Measurements from ENCODE around the gene CACNA1C.

Gene CACNA1C

GRCh38 chr12:2035431-2036055 lies 17.2 kb upstream of the CACNA1C start:
- no peak for DNase-seq

DNA sequence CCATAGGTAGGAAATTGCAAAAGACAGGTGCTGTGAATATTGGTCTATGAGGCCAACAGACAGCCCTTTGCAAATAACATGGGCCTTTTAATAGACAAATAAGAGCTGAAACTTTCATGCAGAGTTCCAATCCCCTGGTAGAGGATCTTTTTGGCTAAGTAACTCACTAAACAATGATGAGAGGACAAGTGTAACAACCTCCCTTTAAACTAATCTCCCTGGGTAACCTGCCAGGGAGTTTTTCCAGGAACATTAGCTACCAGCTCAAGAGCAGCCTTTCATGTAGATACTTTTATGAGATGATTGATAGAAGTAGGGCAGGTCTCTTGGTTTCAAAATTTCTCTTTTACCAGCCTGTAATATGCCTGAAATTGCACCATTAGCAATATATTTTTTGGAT lies 13.8 kb upstream of the CACNA1C start:
- no peak for DNase-seq

GRCh38 chr12:2043054-2043453 lies 9.7 kb upstream of the CACNA1C start:
- no peak for DNase-seq

GRCh38 chr12:2044165-2044564 lies 8.6 kb upstream of the CACNA1C start:
- no peak for DNase-seq

DNA sequence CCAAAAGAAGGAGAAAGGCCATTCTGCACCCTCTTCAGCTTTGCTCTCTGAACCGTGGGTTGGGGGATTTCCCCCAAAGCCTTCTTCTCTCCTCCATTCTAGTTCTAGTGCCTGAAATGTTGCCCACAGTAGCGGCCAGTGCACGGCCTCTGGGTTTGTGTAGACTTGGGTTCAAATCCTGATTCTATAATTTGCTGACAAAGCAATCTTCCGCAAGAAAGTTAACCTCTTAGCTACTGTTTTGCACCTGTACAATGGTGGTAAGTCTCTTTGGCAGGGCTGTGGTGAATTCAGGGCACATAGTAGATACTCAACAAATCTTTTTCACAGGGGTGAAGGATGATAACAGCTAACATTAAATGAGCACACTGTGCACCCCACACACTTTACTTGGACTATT lies 5.8 kb upstream of the CACNA1C start:
- no peak for DNase-seq

DNA sequence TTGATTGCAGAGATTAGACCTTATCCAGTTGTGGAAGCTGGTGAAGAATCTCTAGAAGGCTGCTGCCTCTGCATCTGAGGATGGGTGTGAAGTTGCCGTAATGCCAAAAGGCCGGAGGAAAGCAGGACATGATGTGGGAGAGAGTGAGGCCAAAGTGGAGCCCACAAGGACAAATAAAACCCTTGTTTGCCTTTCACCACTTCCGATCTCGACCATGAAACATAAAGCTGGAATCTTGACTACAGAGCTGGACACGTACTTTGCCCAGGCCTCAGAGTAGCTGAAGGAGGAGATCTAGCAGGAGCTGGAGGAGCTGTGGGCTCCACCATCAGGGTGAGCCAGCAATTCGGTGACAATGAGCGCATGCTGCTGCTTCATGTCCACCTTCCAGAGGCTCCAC lies 5.0 kb upstream of the CACNA1C start:
- no peak for DNase-seq

DNA sequence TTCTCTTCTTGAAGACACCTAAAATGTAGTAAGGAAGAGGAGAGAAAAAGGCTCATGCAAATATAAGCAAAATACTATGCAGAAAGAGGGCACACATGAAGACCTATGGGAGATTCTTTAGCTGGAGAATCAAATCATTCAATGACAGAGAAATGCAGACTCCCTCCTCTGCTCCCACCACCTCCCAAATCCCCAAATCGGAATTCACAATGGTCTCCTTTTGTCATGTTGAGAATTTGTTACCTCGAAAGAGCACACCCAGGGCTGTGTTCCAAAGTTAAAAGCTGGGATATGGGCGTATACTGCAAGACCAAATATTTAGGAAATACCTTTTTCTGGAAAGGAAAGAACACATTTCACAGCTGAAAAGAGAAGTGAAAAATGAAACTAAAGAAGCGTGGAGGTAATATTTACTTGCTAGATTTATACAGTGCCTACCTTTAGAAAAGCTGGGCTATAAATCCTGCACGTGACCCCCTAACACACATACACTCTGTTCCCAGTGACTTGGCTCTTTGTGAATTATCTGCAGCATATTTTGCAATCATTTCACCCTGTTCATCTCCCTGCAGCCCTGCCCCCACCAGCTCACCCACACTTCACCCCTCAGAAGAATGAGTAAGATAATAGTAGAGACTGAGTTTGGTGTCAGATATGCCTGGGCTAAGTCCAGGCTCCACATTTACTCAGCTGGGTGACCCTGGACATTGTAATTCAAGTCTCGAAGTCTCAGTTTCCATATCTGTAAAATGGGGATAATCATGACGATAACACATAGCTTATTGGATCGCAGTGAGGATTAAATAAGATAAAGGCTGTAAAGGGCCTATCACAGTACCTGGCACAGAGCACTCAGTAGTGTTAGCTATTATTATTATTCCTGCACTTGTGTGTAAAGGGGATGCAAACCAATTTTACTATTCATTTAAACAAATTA lies 2.9 kb upstream of the CACNA1C start:
- DNase-seq = no peak

DNA sequence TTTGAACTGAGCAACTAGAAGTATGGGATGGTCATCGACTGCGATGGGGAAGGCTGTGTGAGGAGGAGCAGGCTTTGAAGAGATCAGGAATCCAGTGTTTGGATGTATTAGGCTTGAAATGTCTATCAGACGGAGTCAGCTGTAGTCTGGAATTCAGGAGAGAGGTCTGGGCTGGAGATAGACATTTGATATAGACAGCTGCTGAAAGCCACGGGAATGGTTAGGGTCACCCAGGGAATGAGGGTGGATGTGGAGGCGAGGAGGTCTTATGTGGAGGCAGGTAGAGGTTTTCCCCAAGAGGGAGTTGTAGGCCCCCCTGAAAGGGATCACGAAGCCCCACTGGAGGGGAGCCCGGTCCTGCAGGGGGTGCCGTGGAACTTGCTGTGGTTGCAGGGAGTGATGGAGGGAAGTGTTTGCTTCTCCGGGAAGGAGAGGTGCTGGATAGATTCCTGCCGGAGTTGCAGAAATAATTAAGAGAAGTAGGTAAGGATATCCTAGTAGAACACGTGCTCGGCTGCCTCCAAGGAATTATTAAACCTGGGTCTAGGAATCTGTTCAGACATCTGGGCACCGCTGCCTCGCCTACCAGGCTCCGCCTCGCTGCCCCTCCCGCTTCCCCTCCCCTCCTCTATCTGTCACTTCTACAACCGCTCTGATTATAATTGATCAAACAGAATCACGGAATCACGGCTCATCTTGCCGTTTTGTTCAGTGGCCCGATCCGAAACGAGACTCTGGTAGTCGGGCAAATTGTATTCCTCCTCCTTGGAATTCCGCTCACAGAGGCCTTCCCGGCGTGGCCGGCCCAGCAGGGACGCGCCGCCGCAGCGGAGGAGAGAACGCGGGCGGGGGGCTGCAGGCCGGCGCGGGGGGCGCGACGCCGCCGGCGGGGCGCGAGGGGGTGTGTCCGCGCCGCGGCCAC lies 826 bp upstream of the CACNA1C start:
- DNase-seq = no peak

DNA sequence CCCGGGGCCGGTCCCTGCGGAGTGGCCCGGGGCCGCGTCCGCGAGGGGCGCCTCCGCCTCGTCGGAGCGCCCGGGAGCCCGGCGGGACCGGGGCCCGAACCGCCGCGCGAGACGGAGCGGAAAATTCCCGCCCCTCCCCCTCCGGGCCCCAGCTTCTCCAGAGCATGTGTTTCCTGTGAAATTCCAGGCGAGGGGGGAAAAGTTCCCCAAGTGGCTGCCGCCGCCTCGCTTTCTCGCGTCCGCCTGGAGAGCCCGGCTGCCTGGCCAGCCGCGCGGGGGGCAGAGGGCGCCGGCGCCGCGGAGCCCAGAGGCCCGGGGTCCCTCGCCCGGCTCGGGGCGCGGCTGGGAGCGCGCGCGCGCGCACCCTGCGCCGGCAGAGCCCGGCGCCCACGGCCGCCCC lies 904 bp downstream of the CACNA1C start:
- no peak for DNase-seq

- DNase-seq = no peak
Measured at GRCh38 chr12:2054091-2055018, 1.6 kb downstream of the CACNA1C start.

- DNase-seq = peak; percentile 65
Measured at GRCh38 chr12:2057041-2057794, 4.4 kb downstream of the CACNA1C start.

DNA sequence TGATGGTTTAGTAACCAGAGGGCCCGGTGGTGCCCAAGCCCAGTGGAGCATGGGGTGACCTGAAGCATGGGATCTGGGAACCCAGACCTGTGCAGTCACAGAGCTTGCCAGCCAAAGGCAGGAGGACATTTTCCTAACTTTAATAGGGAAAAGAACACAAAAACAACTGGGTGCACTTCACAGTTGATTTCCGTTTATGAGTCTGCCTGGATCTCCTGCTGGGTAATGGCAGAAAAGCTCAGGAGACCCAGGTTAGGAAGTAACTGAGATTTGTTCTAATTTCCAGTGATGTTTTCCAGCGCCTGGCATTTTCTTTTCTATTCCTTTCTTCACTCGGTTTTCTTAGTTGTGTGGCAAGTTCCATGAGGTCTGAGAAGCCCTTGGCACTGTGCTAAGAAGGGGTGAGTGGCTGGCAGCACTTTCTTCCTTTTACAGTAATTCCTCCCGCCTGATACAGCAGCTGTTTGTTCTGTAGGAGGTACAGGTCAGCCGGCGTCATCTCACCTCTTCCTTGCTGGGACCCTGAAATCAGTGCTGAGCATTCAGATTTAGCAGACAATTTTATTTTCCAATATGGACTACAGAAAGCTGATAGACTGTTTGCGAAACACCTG lies 5.1 kb downstream of the CACNA1C start:
- DNase-seq = no peak

DNA sequence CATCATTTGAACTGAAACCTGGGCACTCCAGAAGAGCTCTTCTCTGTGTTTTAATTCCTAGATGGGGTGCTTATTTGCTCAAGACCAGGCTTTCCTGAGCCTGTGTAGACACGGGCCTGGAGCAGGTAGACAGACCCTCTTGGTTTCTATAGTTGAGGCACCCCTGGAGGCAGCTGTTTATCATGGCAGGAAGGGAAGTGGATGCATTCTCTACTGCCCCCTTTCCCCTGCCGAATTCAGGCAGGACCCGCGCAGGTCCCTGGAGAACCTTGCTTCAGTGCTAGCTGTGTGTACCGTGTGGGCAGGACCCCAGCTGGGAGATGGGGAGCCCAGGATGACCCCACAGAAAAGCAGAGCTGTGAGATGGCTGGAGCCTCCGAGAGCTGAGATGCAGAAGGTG lies 6.0 kb downstream of the CACNA1C start:
- DNase-seq = no peak

DNA sequence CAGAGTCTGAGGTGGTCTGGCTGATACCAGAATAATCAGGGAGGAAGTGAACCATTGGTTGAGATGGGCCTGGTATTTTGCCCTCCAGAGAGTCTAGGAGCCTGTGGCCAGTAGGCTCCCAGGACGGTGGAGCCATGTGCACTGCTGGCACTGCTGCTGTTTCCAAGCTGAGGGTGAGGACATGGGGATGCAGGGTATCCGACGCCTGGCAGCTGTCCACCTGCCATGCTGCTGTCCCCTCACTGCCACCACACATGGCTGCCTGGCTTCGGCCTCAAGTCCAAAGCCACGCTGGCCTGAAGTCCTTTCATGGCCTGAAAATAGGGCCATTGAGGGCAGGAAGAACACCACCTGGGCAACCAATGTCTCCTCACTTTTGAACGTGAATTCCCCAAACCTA lies 8.6 kb downstream of the CACNA1C start:
- no peak for DNase-seq

DNA sequence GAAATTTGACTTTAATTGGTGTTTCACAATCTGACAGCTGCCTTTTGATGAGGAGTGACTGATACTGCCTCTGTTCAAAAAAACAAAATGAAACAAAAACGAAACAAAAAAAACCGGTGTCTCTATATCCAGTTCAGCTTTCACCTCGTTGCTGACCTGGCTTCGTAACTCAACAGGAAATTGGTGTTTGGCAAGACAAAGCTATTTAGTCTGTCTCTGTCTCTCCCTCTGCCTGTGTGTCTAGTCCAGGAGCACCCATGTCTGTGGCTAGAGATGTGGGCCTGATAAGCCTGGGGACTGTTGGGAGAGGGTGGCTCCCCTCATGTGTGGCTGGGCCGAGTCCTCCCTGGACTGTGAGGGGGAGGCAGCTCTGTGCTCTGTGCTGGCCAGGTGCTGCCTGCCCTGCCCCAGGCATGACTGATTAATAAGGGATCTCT lies 11.3 kb downstream of the CACNA1C start:
- peak; percentile 31 for DNase-seq

GRCh38 chr12:2068653-2069052 lies 15.9 kb downstream of the CACNA1C start:
- no peak for DNase-seq

DNA sequence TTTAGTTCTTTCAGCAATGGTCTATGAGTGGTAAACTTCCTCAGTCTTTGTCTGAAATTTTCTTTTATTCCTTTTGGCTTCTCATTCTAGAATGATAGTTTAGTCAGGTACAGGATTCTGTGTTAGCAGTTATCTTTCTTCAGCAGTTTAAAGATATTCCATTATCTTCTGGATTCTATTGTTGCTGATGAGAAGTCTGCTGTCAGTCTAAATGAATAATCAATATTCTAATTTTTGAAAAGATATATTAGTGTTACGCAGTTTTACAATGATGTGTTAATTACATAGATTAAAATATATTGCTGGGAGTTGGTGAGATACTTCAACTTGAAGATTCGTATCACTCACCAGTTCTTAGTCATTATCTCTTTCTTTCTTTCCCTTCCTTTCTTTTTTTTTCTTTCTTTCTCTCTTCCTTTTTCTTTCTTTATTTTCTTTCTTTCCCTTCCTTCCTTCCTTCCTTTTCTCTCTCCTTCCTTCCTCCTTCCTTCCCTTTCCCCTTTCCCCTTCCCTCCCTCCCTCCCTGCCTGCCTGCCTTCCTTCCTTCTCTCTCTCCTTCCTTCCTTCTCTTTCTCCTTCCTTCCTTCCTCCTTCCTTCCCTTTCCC lies 17.8 kb downstream of the CACNA1C start:
- DNase-seq = no peak

GRCh38 chr12:2074792-2075191 lies 22.0 kb downstream of the CACNA1C start:
- no peak for DNase-seq

GRCh38 chr12:2075508-2076195 lies 22.9 kb downstream of the CACNA1C start:
- DNase-seq = no peak

GRCh38 chr12:2076196-2076570 lies 23.4 kb downstream of the CACNA1C start:
- no peak for DNase-seq
